HepG2 (cell line): Measurements from ENCODE around the gene GNPAT. TPM values are rescaled to one million over a fixed set of nuclear protein-coding genes. Genes with fewer than 3 reads are reported as not detected.

Experiments used
- FOXA3 ChIP-seq: IDR thresholded peaks from 2 replicates; pipeline ENCODE4 v1.6.1; 2016; ENCODE audit warnings: missing genetic modification reagents, missing compliant biosample characterization
- MAFF ChIP-seq: IDR thresholded peaks from 2 replicates; pipeline ENCODE4 v1.6.1; 2011; ENCODE audit warnings: low read depth, low read length, improper control_type of control experiment
- NR2F1 ChIP-seq, 2 experiments: fragments of 450-650 bp in 1 of 2; formaldehyde crosslinking in 1 of 2; IDR thresholded peaks; 2 replicates each; pipeline versions ENCODE4 v1.5.0 to v1.6.1; 2016 to 2020; ENCODE audit warnings: mild to moderate bottlenecking in 1 of 2, missing compliant biosample characterization in 1 of 2, missing genetic modification reagents in 1 of 2, moderate library complexity in 1 of 2
- PHF20 ChIP-seq: sonication (generic); formaldehyde crosslinking; IDR thresholded peaks from 2 replicates; pipeline ENCODE4 v1.5.0; 2020; ENCODE audit warnings: mild to moderate bottlenecking, missing genetic modification reagents
- RFXANK ChIP-seq: IDR thresholded peaks from 2 replicates; pipeline ENCODE4 v1.6.1; 2016
- SCMH1 ChIP-seq: sonication (generic); formaldehyde crosslinking; IDR thresholded peaks from 2 replicates; pipeline ENCODE4 v1.9.0; 2021; ENCODE audit warnings: missing genetic modification reagents, mild to moderate bottlenecking, borderline replicate concordance
- SKI ChIP-seq: fragments of 450-650 bp; IDR thresholded peaks from one replicate; pipeline ENCODE4 v1.6.1; 2018; ENCODE audit warnings: mild to moderate bottlenecking; ENCODE audit not compliant: partially characterized antibody
- SOX13 ChIP-seq, 3 experiments: fragments of 450-650 bp in 1 of 3; sonication (generic) in 1 of 3; formaldehyde crosslinking in 1 of 3; IDR thresholded peaks in 2 of 3; conservative IDR thresholded peaks in 1 of 3; 2 replicates each; pipeline versions ENCODE4 v1.5.0 to v1.6.1; 2016 to 2020; ENCODE audit warnings: antibody characterized with exemption in 1 of 3, mild to moderate bottlenecking in 1 of 3, missing compliant biosample characterization in 1 of 3, missing genetic modification reagents in 1 of 3, moderate library complexity in 1 of 3
- SP140L ChIP-seq: sonication (generic); formaldehyde crosslinking; IDR thresholded peaks from 2 replicates; pipeline ENCODE4 v1.4.0; 2020; ENCODE audit warnings: missing genetic modification reagents, borderline replicate concordance
- SRSF1 ChIP-seq: fragments of 200-400 bp; formaldehyde crosslinking; optimal IDR thresholded peaks from 2 replicates; pipeline ENCODE3; 2017; ENCODE audit warnings: mild to moderate bottlenecking, low read depth, low read length, moderate library complexity
- TMF1 ChIP-seq: sonication (generic); formaldehyde crosslinking; IDR thresholded peaks from 2 replicates; pipeline ENCODE4 v1.8.1; 2022; ENCODE audit warnings: low read depth, missing genetic modification reagents
- ZFX ChIP-seq: sonication (generic); formaldehyde crosslinking; IDR thresholded peaks from 2 replicates; pipeline ENCODE4 v1.4.0; 2020; ENCODE audit warnings: mild to moderate bottlenecking, low read depth, missing genetic modification reagents, moderate library complexity
- ZNF10 ChIP-seq: sonication (generic); formaldehyde crosslinking; IDR thresholded peaks from 2 replicates; pipeline ENCODE4 v1.4.0; 2020; ENCODE audit warnings: mild to moderate bottlenecking, low read depth, missing genetic modification reagents, borderline replicate concordance
- ZNF235 ChIP-seq: sonication (generic); formaldehyde crosslinking; IDR thresholded peaks from 2 replicates; pipeline ENCODE4 v1.8.1; 2023; ENCODE audit warnings: mild to moderate bottlenecking, missing genetic modification reagents, borderline replicate concordance
- ZNF598 ChIP-seq: sonication (generic); formaldehyde crosslinking; IDR thresholded peaks from 2 replicates; pipeline ENCODE4 v1.5.1; 2020; ENCODE audit warnings: mild to moderate bottlenecking, missing genetic modification reagents, borderline replicate concordance
- ZNF83 ChIP-seq: sonication (generic); formaldehyde crosslinking; IDR thresholded peaks from 2 replicates; pipeline ENCODE4 v1.4.0; 2020; ENCODE audit warnings: missing genetic modification reagents, mild to moderate bottlenecking, borderline replicate concordance
- polyA plus RNA-seq, 8 experiments: library from polyadenylated mRNA; depleted of rRNA in 3 of 8; stranded (reverse) in 7 of 8; unstranded in 1 of 8; fragments of >200 nt; fragmentation: Illumina TruSeq in 4 of 8; extraction: Trizol in 4 of 8; gene quantifications; 2 replicates each; pipeline versions ENCODE4 v1.2.1 to v1.2.3, GENCODE V29; 2011 to 2016; ENCODE audit warnings: low read depth in 4 of 8, missing spikeins in 1 of 8, mixed read lengths in 1 of 8; ENCODE audit not compliant: insufficient read depth in 1 of 8
- total RNA-seq, 5 experiments: library from RNA; depleted of rRNA; stranded (reverse); fragments of >200 nt; fragmentation: Illumina TruSeq; extraction: Trizol; gene quantifications; 2 replicates each; pipeline ENCODE4 v1.2.3, GENCODE V29; 2016; ENCODE audit warnings: low read depth in 1 of 5
- TF ChIP-seq, protein P1 (sequence below): sonication (generic); formaldehyde crosslinking; IDR thresholded peaks from 2 replicates; pipeline ENCODE4 v1.5.0; 2020; ENCODE audit warnings: missing genetic modification reagents
- TF ChIP-seq, protein P2 (sequence below): sonication (generic); formaldehyde crosslinking; conservative IDR thresholded peaks from 2 replicates; pipeline ENCODE4 v1.8.0; 2022; ENCODE audit warnings: missing genetic modification reagents
- TF ChIP-seq, protein P3 (sequence below): sonication (generic); formaldehyde crosslinking; IDR thresholded peaks from 2 replicates; pipeline ENCODE4 v1.5.0; 2020; ENCODE audit warnings: missing genetic modification reagents

Gene GNPAT
- total and polyA plus RNA-seq, 2 of the 13 experiments (the other 11 are each of a cell fraction or from before 2014, with no cell fraction given) = 58.3 to 114 TPM

DNA sequence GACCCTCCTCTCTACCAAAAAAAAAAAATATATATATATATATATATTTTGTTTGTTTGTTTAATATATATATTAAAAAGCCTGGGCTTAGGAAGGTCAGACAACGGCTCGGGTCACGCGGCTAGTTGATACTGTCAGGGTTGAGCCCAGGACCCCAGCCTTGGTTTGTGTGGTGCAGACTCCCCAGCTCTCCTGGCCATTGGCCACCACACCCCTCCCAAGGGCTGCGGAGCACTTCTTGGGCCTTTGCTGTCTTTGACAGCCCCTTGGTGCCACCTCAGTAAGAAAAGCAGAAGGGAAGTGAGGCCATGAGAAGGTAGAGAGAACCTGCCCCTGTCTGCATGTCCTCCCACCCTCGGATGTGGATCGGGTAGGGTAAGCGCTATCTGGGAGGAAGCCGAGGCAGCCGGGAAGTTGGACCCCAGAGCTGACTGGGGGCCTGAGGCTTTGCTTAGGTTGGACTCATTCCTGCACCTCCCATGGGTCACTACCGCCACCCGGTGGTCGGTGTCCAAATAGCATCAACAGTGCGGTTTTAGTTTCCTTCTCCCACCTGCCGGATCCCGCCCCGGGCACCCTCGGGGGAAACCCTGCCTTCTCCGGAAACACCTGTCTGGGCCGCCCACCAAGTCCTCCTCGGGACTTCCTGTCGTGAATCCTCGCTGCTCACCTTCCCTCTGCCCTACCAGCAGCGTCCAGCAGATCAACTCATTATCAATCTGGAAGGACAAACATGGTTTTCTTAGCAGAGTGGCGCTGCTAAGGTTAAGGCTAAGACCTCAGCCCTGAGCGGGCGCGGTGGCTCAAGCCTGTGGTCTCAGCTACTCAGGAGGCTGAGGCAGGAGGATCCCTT lies 29.8 kb upstream of the GNPAT start (continued):
- TF ChIP-seq, protein P1, sequence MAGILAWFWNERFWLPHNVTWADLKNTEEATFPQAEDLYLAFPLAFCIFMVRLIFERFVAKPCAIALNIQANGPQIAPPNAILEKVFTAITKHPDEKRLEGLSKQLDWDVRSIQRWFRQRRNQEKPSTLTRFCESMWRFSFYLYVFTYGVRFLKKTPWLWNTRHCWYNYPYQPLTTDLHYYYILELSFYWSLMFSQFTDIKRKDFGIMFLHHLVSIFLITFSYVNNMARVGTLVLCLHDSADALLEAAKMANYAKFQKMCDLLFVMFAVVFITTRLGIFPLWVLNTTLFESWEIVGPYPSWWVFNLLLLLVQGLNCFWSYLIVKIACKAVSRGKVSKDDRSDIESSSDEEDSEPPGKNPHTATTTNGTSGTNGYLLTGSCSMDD (CRISPR knock-in tag) = no peak
- TF ChIP-seq ZNF235 (CRISPR knock-in tag) (no peak), ZNF83 (CRISPR knock-in tag) (no peak), SKI (no peak), ZFX (CRISPR knock-in tag) (peak; percentile 41; the same call in 1 of the 2 replicates), ZNF598 (CRISPR knock-in tag) (peak; percentile 91; the same call in 1 of the 2 replicates), SCMH1 (CRISPR knock-in tag) (no peak), SP140L (CRISPR knock-in tag) (no peak), ZNF10 (CRISPR knock-in tag) (no peak), RFXANK (CRISPR knock-in tag) (0 out of 2 replicates have a peak, but pooled peaks have one; percentile 60), MAFF (no peak), NR2F1 (CRISPR knock-in tag; IDR thresholded peaks at IDR 0.05) (no peak), TMF1 (CRISPR knock-in tag) (no peak), SOX13 (IDR thresholded peaks at IDR 0.05) (no peak), SOX13 (CRISPR knock-in tag; conservative IDR thresholded peaks at IDR 0.05 in 1 of 2, IDR thresholded peaks at IDR 0.05 in 1 of 2) (no peak), PHF20 (CRISPR knock-in tag) (no peak), SRSF1 (no peak), FOXA3 (CRISPR knock-in tag) (peak; percentile 57)
- TF ChIP-seq, protein P2, sequence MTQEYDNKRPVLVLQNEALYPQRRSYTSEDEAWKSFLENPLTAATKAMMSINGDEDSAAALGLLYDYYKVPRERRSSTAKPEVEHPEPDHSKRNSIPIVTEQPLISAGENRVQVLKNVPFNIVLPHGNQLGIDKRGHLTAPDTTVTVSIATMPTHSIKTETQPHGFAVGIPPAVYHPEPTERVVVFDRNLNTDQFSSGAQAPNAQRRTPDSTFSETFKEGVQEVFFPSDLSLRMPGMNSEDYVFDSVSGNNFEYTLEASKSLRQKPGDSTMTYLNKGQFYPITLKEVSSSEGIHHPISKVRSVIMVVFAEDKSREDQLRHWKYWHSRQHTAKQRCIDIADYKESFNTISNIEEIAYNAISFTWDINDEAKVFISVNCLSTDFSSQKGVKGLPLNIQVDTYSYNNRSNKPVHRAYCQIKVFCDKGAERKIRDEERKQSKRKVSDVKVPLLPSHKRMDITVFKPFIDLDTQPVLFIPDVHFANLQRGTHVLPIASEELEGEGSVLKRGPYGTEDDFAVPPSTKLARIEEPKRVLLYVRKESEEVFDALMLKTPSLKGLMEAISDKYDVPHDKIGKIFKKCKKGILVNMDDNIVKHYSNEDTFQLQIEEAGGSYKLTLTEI (CRISPR knock-in tag) = no peak
- TF ChIP-seq, protein P3, sequence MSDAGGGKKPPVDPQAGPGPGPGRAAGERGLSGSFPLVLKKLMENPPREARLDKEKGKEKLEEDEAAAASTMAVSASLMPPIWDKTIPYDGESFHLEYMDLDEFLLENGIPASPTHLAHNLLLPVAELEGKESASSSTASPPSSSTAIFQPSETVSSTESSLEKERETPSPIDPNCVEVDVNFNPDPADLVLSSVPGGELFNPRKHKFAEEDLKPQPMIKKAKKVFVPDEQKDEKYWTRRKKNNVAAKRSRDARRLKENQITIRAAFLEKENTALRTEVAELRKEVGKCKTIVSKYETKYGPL (CRISPR knock-in tag) = no peak
